ENCODE data around the gene LRP2. TPM values are rescaled to one million over a fixed set of nuclear protein-coding genes. Genes with fewer than 3 reads are reported as not detected.

Gene LRP2
- total and polyA plus RNA-seq, 2 of the 4 experiments (the other 2 are of a cell fraction): not detected

DNA sequence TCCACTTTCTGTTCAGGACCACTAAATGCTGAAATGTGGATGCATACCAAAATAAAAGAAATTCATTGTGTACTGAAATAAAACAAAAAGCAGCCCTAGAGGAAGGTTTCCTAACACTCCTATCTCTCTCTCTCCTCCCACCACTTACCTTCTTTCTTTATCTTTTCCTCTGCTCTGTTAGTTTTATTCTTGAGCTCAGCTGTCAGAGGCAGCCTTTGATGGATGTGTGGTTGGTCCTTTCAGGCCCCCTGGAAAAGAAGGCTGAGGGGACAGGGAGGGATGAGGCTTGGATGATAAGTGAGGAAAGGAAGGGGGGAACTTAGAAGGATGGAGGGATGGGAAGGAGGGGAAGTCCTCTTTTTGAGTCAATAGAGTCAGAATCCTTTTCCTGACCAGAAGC is 245.3 kb downstream of the LRP2 start:
- Histone ChIP-seq H3K9ac (ENCODE audit: low read depth, low read length) (no peak overlapping the region), H3K4ac (ENCODE audit: low read depth, low read length) (no peak overlapping the region), H3K4me3 (ENCODE audit: insufficient read depth, low read depth, low read length) (no peak overlapping the region), H4K5ac (ENCODE audit: low read depth, low read length) (no peak overlapping the region), H3K36me3 (ENCODE audit: control insufficient read depth, insufficient read depth, low read length) (no peaks in the 10 kb centered on the region), H3K14ac (replicated peaks; ENCODE audit: low read depth, low read length) (no peak overlapping the region), H3K9me1 (ENCODE audit: insufficient read depth, low read length) (no peaks in the 10 kb centered on the region), H2AK9ac (replicated peaks; ENCODE audit: low read depth, low read length, poor library complexity) (no peak overlapping the region), H3K27me3 (ENCODE audit: control insufficient read depth, insufficient read depth, low read length) (no peaks in the 10 kb centered on the region), H3K56ac (ENCODE audit: extremely low read depth, insufficient read depth, low read length) (no peak overlapping the region), H4K91ac (ENCODE audit: insufficient read depth, low read depth, low read length) (no peak overlapping the region), H2BK5ac (ENCODE audit: low read depth, low read length, poor library complexity, severe bottlenecking) (no peak overlapping the region), H3K79me1 (ENCODE audit: low read depth in 1 of 2, low read length in 2 of 2) (no peaks in the 10 kb centered on the region), H3K4me1 (ENCODE audit: control insufficient read depth, insufficient read depth, low read length) (no peaks in the 10 kb centered on the region), H2BK20ac (ENCODE audit: low read depth, low read length) (no peak overlapping the region), H3K18ac (ENCODE audit: low read depth, low read length) (no peak overlapping the region), H2AK5ac (ENCODE audit: low read depth, low read length) (no peak overlapping the region), H3K23ac (ENCODE audit: low read depth, low read length) (no peak overlapping the region), H4K8ac (ENCODE audit: low read depth in 2 of 2, low read length in 2 of 2) (no peak overlapping the region), H2BK120ac (ENCODE audit: low read depth, low read length) (no peak overlapping the region), H2AFZ (replicated peaks; ENCODE audit: low read length, poor library complexity) (no peak overlapping the region), H2BK15ac (ENCODE audit: low read depth, low read length) (no peak overlapping the region), H4K20me1 (ENCODE audit: insufficient read depth, low read length) (no peaks in the 10 kb centered on the region), H3K4me2 (ENCODE audit: low read depth, low read length) (no peak overlapping the region), H3K9me3 (ENCODE audit: control insufficient read depth, insufficient read depth, low read length) (no peaks in the 10 kb centered on the region), H3K27ac (ENCODE audit: insufficient read depth, low read length) (no peak overlapping the region)
- in situ Hi-C loops (cut with MboI; ENCODE audit: low sequenced_read_pairs): no loop called here
- DNase-seq (no peak), ATAC-seq (ENCODE audit: low read depth) (no peak)
- ChIA-PET CTCF (interaction anchor here (1.6 kb wide), 1 partner anchor 15 kb away, joined by 5 read pairs; no protein-coding TSS in a partner anchor), POLR2A (ENCODE audit: unreplicated experiment) (no interaction called here)
- dilution Hi-C loops (cut with HindIII; ENCODE audit: low sequenced_read_pairs, unreplicated experiment): no loop called here
- TF ChIP-seq, protein P1, sequence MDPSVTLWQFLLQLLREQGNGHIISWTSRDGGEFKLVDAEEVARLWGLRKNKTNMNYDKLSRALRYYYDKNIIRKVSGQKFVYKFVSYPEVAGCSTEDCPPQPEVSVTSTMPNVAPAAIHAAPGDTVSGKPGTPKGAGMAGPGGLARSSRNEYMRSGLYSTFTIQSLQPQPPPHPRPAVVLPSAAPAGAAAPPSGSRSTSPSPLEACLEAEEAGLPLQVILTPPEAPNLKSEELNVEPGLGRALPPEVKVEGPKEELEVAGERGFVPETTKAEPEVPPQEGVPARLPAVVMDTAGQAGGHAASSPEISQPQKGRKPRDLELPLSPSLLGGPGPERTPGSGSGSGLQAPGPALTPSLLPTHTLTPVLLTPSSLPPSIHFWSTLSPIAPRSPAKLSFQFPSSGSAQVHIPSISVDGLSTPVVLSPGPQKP (IDR thresholded peaks at IDR 0.05; ENCODE audit: borderline replicate concordance, low read depth, low read length): no peak
- no peak for TF ChIP-seq RFX5 (IDR thresholded peaks at IDR 0.05; ENCODE audit: low read depth, low read length)
- TF ChIP-seq MAZ (IDR thresholded peaks at IDR 0.05; ENCODE audit: borderline replicate concordance, low read depth, low read length): no peak
- TF ChIP-seq RAD21 (IDR thresholded peaks at IDR 0.05; ENCODE audit: low read length): no peak
- TF ChIP-seq, protein P2, sequence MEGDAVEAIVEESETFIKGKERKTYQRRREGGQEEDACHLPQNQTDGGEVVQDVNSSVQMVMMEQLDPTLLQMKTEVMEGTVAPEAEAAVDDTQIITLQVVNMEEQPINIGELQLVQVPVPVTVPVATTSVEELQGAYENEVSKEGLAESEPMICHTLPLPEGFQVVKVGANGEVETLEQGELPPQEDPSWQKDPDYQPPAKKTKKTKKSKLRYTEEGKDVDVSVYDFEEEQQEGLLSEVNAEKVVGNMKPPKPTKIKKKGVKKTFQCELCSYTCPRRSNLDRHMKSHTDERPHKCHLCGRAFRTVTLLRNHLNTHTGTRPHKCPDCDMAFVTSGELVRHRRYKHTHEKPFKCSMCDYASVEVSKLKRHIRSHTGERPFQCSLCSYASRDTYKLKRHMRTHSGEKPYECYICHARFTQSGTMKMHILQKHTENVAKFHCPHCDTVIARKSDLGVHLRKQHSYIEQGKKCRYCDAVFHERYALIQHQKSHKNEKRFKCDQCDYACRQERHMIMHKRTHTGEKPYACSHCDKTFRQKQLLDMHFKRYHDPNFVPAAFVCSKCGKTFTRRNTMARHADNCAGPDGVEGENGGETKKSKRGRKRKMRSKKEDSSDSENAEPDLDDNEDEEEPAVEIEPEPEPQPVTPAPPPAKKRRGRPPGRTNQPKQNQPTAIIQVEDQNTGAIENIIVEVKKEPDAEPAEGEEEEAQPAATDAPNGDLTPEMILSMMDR (conservative IDR thresholded peaks at IDR 0.05; ENCODE audit: low read depth, low read length): no peak
- TF ChIP-seq NFE2L2 (IDR thresholded peaks at IDR 0.05; ENCODE audit: low read depth, low read length): no peak
- TF ChIP-seq, protein P3, sequence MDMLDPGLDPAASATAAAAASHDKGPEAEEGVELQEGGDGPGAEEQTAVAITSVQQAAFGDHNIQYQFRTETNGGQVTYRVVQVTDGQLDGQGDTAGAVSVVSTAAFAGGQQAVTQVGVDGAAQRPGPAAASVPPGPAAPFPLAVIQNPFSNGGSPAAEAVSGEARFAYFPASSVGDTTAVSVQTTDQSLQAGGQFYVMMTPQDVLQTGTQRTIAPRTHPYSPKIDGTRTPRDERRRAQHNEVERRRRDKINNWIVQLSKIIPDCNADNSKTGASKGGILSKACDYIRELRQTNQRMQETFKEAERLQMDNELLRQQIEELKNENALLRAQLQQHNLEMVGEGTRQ (IDR thresholded peaks at IDR 0.05; ENCODE audit: low read depth, low read length): no peak
- TF ChIP-seq FOS (IDR thresholded peaks at IDR 0.05; ENCODE audit: low read depth, low read length): no peak
- no peak for TF ChIP-seq POLR2A (IDR thresholded peaks at IDR 0.05; ENCODE audit: low read depth, low read length)
- TF ChIP-seq RCOR1 (IDR thresholded peaks at IDR 0.05; ENCODE audit: insufficient replicate concordance, low read length): no peak
- no peak for TF ChIP-seq CEBPB (IDR thresholded peaks at IDR 0.05; ENCODE audit: low read depth, low read length)
- TF ChIP-seq SMC3 (IDR thresholded peaks at IDR 0.05; ENCODE audit: low read depth, low read length): no peak
- no peak for TF ChIP-seq BHLHE40 (IDR thresholded peaks at IDR 0.05; ENCODE audit: low read depth, low read length)
- TF ChIP-seq MAFK (IDR thresholded peaks at IDR 0.05; ENCODE audit: low read depth, low read length): no peak
- TF ChIP-seq MXI1 (IDR thresholded peaks at IDR 0.05; ENCODE audit: borderline replicate concordance, low read depth, low read length): no peak
- no peak for TF ChIP-seq CHD1 (IDR thresholded peaks at IDR 0.05; ENCODE audit: low read depth, low read length)
- intact Hi-C loops (cut with micrococcal nuclease): no loop called here
- BruUV-seq (replicated peaks): no TSS peak
